GM20431 (cell line): ENCODE data around the gene GPRC5B.

ENCODE experiments used
- in situ Hi-C: fragments of 300-500 bp; cut with MseI, MboI; formaldehyde crosslinking; loops from one replicate; pipeline ENCODE4 v1.15.0; 2020; ENCODE audit warnings: low sequenced_read_pairs; ENCODE audit not compliant: unreplicated experiment

Gene GPRC5B

GRCh38 chr16:19875900-19876299 is 8.7 kb downstream of the GPRC5B start:
- in situ Hi-C loops: no loop called here

GRCh38 chr16:19874851-19875546 is 9.6 kb downstream of the GPRC5B start:
- in situ Hi-C loops: no loop called here

DNA sequence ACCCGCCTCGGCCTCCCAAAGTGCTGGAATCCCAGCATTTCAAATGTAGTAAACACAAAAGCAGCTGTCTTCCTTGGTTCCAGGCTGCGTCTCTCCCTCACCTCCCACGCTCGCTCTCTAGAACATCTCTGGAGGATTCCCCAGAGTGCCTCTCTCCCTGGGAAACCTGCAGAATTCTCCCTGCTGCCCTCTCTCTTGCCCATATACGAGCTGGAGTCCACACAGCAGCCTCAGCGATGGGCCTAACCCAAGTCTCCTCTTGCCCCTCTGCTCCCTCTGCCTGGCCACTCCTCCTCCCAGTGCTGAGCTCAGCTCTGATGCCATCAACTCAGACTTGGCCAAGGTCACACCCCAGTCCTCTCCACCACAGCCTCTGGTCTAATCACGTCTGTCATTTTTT is 10.6 kb downstream of the GPRC5B start:
- in situ Hi-C loops: no loop called here

DNA sequence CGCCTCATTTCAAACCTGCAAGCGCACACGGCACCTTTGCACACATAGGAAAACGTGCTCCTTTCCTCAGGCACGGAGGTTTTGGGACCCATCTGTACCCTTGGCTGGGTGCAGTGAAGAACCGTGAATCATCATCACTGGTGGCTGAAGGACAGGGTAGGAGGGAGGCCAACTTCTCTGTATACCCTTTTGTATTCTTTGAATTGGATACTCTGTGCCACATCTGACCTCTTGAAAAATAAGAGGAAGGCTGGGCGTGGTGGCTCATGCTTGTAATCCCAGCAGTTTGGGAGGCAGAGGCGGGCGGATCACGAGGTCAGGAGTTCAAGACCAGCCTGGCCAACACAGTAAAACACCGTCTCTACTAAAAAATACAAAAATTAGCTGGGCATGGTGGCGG is 11.7 kb downstream of the GPRC5B start:
- in situ Hi-C loops: no loop called here

GRCh38 chr16:19872179-19872863 is 12.3 kb downstream of the GPRC5B start:
- in situ Hi-C loops: no loop called here

DNA sequence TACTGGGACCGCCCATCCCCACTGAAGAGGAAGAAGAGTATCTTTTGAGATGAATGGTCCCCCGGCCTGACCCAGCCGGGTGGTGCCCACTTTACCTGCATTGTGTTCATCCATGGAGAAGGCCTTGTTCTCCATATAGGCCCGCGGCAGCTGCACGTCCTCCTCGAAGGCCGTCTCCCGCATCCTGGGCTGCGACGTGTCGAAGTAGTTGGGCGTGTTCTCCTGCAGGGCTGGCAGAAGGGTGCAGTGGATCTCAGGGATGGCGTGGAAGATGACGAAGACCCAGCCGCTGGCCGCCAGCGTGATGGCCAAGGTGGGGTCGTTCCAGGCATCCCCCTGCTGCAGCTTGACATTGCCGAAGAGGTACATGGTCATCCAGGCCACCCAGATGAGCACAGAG is 12.9 kb downstream of the GPRC5B start:
- in situ Hi-C loops: no loop called here

DNA sequence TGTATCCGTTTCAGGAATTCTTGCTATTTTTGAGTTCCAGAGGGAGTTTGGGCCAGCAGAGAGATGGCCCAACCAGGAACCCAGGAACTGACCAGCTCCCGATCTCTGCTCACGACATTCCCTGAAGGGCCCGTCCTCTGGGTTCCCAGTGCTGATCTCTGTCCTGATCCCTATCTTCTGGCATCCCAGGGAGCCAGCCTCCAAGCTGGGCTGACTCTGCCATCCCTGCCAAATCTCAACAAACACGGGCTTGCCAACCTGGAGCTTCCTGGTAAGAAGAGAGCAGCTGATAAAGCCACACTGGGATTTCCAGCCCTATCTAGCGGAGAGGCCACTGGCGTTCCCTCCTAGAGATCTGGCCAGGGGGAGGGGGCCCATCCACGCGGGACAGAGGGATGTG is 16.2 kb downstream of the GPRC5B start:
- in situ Hi-C loops: no loop called here

DNA sequence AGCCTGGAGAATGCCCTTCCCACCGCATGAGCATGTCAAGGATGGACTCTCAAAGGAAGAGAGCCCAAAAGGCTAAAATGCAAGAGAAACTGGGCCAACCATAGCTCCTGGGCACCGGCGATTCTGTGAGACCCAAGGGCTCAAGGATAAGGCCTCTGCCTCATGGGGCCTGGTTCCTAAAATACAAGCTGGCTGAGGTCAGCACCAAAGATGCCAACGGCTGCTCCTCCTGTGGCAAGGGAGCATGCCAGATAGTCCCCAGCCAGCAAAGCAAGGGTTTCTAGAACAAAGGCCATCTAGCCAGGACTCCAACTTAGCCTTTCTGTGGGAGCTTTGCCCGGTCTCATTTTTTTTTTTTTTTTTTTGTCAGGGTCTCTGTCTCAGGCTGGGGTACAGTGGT is 20.1 kb downstream of the GPRC5B start:
- in situ Hi-C loops: no loop called here

GRCh38 chr16:19863990-19864389 is 20.7 kb downstream of the GPRC5B start:
- in situ Hi-C loops: no loop called here

DNA sequence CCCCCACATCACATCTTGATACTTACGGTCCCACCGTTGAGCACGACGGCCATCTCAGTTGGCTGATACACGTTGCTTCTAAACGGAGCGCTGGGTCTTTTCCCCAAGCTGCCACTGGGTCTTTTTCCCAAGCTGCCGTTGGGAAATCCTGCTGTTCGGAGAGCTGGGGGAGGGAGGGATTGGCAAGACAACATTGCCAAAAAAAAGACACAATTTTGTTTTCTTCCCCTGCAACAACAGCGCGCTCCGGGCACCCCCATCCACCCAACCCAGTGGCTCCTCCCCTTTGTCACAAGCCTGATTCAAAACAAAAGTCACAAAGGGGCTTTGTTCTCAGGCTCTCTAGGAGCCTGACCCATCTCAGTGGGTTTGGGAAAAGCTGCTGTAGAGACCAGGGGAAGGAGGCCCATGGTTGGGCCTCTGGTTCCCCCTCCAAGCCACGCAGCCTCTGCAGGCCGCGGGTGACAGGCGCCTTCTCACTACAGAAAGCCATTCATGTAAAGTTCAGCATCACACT is 22.8 kb downstream of the GPRC5B start:
- in situ Hi-C loops: no loop called here

DNA sequence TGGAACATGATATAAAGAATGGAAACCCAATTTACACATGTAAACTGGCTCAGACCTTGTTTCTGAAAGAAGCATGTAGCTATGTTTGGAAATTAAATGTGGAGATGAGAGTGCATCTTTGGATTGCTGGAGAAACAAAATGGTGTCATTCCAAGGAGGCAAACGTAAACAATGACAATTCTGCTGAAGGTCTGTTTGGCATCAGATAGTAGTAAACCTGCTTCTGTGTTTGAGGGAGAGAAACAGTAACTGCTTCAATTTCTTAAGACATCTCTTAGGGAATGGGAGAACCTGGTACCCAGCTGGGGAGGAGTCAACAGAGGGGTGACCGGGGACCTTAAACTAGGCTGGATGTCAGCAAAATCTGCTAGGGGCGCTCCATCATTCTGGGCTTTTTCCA is 23.5 kb downstream of the GPRC5B start:
- in situ Hi-C loops: no loop called here

DNA sequence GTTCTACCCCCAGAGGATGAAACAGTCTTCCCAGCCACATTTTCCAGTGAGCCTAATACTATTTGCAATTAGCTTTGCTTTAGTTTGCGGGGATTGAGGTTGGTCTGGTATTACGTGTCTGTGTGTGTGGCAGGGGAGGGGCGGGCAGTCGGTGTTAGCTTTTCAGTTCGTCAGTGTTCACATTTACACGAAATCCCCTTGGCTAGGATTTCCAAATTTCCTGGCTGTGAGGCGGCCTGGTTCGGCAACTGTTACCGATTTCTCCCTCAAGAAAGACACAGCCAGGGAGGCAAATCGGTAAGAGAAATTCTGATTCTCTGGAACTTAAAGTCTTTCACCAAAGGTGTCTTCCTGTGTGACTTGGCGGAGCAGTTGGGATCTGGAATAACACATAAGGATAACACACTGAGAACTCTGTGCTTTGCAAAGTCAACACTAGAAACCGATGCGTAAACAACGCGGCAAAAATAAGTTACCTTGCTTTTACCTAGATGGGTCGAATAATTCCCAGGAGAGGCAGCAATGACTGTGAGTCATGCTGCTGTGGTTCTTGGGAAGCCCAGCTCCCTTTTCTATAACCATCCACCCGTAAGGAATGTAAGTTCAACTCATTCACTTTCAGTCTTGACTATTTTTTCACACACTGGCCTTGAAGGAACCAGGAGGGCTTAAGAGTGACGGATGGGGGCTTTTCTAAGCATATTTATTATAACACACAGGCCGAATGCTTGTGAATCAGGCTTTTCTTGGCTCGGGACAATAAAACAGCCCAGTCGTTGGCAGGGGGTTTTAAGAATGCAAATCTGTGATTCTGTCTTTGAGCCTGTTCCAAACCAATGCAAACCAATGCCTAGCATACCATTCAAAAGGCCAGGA is 24.2 kb downstream of the GPRC5B start:
- in situ Hi-C loops: no loop called here

- in situ Hi-C loops: no loop called here
Measured at GRCh38 chr16:19859603-19860002, 25.0 kb downstream of the GPRC5B start.

GRCh38 chr16:19859166-19859565 is 25.5 kb downstream of the GPRC5B start:
- in situ Hi-C loops: no loop called here

GRCh38 chr16:19858340-19859018 is 26.2 kb downstream of the GPRC5B start:
- in situ Hi-C loops: no loop called here

GRCh38 chr16:19857593-19858339 is 26.9 kb downstream of the GPRC5B start:
- in situ Hi-C loops: no loop called here

- in situ Hi-C loops: no loop called here
Measured at GRCh38 chr16:19856120-19856519, 28.5 kb downstream of the GPRC5B start.

GRCh38 chr16:19854543-19854876 is 30.1 kb downstream of the GPRC5B start:
- in situ Hi-C loops: no loop called here

- in situ Hi-C loops: no loop called here
Measured at GRCh38 chr16:19853742-19854542, 30.7 kb downstream of the GPRC5B start.
